ENCODE data around the gene PRDM16.

The PRDM16 gene

DNA sequence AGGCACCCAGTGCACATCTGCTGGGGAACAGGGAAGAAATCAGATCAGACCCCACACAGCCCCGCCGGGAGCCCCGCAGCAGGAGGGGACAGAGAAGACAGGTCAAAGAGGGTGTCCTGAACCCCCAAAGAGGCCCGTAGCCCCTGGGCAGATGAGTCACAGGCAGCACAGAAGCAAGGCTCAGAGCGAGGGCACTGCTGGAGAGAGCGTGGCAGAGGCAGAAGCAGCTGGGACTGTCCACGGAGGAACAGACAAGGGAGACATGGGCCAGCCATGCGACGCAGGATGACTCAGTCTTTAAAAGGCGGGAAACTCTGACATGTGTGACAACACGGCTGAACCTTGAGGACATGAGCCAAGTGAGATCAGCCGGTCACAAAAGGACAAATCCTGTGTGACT is 14.5 kb upstream of the PRDM16 start:
- no peaks in the 10 kb centered on the region for H3K4me1 ChIP-seq (ENCODE audit: control insufficient read depth, insufficient read depth, low read length)
- TF ChIP-seq ZXDB (tag by site-specific recombination; IDR thresholded peaks at IDR 0.05): no peak
- TF ChIP-seq ZFP69B (tag by site-specific recombination; IDR thresholded peaks at IDR 0.05): no peak
- TF ChIP-seq BCL11B (tag by site-specific recombination; IDR thresholded peaks at IDR 0.05; ENCODE audit: low read depth): no peak
- no peak for TF ChIP-seq REPIN1 (tag by site-specific recombination; IDR thresholded peaks at IDR 0.05; ENCODE audit: low read depth)
- no peak for TF ChIP-seq ZNF169 (tag by site-specific recombination; IDR thresholded peaks at IDR 0.05)
- TF ChIP-seq, protein P1, sequence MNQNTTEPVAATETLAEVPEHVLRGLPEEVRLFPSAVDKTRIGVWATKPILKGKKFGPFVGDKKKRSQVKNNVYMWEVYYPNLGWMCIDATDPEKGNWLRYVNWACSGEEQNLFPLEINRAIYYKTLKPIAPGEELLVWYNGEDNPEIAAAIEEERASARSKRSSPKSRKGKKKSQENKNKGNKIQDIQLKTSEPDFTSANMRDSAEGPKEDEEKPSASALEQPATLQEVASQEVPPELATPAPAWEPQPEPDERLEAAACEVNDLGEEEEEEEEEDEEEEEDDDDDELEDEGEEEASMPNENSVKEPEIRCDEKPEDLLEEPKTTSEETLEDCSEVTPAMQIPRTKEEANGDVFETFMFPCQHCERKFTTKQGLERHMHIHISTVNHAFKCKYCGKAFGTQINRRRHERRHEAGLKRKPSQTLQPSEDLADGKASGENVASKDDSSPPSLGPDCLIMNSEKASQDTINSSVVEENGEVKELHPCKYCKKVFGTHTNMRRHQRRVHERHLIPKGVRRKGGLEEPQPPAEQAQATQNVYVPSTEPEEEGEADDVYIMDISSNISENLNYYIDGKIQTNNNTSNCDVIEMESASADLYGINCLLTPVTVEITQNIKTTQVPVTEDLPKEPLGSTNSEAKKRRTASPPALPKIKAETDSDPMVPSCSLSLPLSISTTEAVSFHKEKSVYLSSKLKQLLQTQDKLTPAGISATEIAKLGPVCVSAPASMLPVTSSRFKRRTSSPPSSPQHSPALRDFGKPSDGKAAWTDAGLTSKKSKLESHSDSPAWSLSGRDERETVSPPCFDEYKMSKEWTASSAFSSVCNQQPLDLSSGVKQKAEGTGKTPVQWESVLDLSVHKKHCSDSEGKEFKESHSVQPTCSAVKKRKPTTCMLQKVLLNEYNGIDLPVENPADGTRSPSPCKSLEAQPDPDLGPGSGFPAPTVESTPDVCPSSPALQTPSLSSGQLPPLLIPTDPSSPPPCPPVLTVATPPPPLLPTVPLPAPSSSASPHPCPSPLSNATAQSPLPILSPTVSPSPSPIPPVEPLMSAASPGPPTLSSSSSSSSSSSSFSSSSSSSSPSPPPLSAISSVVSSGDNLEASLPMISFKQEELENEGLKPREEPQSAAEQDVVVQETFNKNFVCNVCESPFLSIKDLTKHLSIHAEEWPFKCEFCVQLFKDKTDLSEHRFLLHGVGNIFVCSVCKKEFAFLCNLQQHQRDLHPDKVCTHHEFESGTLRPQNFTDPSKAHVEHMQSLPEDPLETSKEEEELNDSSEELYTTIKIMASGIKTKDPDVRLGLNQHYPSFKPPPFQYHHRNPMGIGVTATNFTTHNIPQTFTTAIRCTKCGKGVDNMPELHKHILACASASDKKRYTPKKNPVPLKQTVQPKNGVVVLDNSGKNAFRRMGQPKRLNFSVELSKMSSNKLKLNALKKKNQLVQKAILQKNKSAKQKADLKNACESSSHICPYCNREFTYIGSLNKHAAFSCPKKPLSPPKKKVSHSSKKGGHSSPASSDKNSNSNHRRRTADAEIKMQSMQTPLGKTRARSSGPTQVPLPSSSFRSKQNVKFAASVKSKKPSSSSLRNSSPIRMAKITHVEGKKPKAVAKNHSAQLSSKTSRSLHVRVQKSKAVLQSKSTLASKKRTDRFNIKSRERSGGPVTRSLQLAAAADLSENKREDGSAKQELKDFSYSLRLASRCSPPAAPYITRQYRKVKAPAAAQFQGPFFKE (tag by site-specific recombination; IDR thresholded peaks at IDR 0.05; ENCODE audit: borderline replicate concordance): no peak
- TF ChIP-seq ZNF514 (tag by site-specific recombination; IDR thresholded peaks at IDR 0.05): no peak
- no peak for TF ChIP-seq ZNF416 (tag by site-specific recombination; IDR thresholded peaks at IDR 0.05)
- TF ChIP-seq ZNF426 (tag by site-specific recombination; IDR thresholded peaks at IDR 0.05): no peak
- TF ChIP-seq ZNF37A (tag by site-specific recombination; IDR thresholded peaks at IDR 0.05): no peak
- no peak for TF ChIP-seq ZSCAN16 (tag by site-specific recombination; IDR thresholded peaks at IDR 0.05)
- no peak for TF ChIP-seq ZNF138 (tag by site-specific recombination; IDR thresholded peaks at IDR 0.05; ENCODE audit: borderline replicate concordance)
- TF ChIP-seq HOXA7 (CRISPR knock-in tag; IDR thresholded peaks at IDR 0.05; ENCODE audit: borderline replicate concordance): no peak
- TF ChIP-seq, protein P2, sequence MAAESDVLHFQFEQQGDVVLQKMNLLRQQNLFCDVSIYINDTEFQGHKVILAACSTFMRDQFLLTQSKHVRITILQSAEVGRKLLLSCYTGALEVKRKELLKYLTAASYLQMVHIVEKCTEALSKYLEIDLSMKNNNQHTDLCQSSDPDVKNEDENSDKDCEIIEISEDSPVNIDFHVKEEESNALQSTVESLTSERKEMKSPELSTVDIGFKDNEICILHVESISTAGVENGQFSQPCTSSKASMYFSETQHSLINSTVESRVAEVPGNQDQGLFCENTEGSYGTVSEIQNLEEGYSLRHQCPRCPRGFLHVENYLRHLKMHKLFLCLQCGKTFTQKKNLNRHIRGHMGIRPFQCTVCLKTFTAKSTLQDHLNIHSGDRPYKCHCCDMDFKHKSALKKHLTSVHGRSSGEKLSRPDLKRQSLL (tag by site-specific recombination; IDR thresholded peaks at IDR 0.05): no peak
- no peak for TF ChIP-seq MZF1 (tag by site-specific recombination; IDR thresholded peaks at IDR 0.05; ENCODE audit: borderline replicate concordance)
- TF ChIP-seq ZNF324 (tag by site-specific recombination; IDR thresholded peaks at IDR 0.05): no peak
- no peak for TF ChIP-seq ZNF121 (tag by site-specific recombination; IDR thresholded peaks at IDR 0.05)
- TF ChIP-seq SP3 (tag by site-specific recombination; IDR thresholded peaks at IDR 0.05): no peak
- H3K4me3 ChIP-seq (ENCODE audit: low read depth, low read length): no peak overlapping the region
- ChIA-PET POLR2A (no interaction called here), CTCF (no interaction called here)
- no peaks in the 10 kb centered on the region for H3K36me3 ChIP-seq (ENCODE audit: control insufficient read depth in 2 of 2, insufficient read depth in 1 of 2, low read length in 2 of 2)
- H3K9me3 ChIP-seq (ENCODE audit: control insufficient read depth, insufficient read depth, low read depth, low read length): no peaks in the 10 kb centered on the region
- H3K27ac ChIP-seq (ENCODE audit: extremely low read depth, low read depth, low read length): no peak overlapping the region

DNA sequence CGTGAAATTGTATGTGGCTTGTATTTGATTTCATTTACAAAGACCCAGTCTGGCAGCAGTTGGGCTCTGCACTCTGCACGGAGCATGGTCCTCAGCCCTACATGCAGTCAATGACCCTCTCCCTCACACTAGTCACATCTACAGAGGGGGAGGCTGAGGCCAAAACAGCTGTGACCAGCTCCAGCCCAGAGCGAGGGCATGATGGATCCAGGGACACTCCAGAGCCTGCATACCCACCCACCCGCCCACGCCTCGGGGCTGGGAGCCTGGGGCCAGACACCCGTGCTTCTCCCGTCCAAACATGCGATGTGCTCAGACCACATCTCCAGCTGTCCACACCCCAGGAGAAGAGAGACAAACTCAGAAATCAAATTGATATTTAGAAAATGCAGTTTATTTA is 14.0 kb upstream of the PRDM16 start:
- CTCF ChIA-PET: interaction anchor here (0.9 kb wide), 1 partner anchor 14 kb away, joined by 3 read pairs; no protein-coding TSS in a partner anchor
- H3K27ac ChIP-seq (ENCODE audit: extremely low read depth, low read depth, low read length): no peak overlapping the region
- no peaks in the 10 kb centered on the region for H3K36me3 ChIP-seq (ENCODE audit: control insufficient read depth in 2 of 2, insufficient read depth in 1 of 2, low read length in 2 of 2)
- H3K9me3 ChIP-seq (ENCODE audit: control insufficient read depth, insufficient read depth, low read depth, low read length): no peaks in the 10 kb centered on the region
- POLR2A ChIA-PET: no interaction called here
- no peak overlapping the region for H3K4me3 ChIP-seq (ENCODE audit: low read depth, low read length)
- no peaks in the 10 kb centered on the region for H3K4me1 ChIP-seq (ENCODE audit: control insufficient read depth, insufficient read depth, low read length)
- TF ChIP-seq ZSCAN30 (tag by site-specific recombination; IDR thresholded peaks at IDR 0.05) (no peak), ZNF701 (tag by site-specific recombination; IDR thresholded peaks at IDR 0.05) (no peak), MYNN (tag by site-specific recombination; IDR thresholded peaks at IDR 0.05; ENCODE audit: borderline replicate concordance) (no peak), ZNF174 (tag by site-specific recombination; IDR thresholded peaks at IDR 0.05) (no peak), ZBTB20 (tag by site-specific recombination; IDR thresholded peaks at IDR 0.05) (no peak), ZEB2 (tag by site-specific recombination; IDR thresholded peaks at IDR 0.05) (no peak), ZFP37 (tag by site-specific recombination; IDR thresholded peaks at IDR 0.05) (no peak), ZNF239 (tag by site-specific recombination; IDR thresholded peaks at IDR 0.05) (no peak), ZNF768 (tag by site-specific recombination; IDR thresholded peaks at IDR 0.05) (no peak), ZNF777 (tag by site-specific recombination; IDR thresholded peaks at IDR 0.05; ENCODE audit: borderline replicate concordance) (no peak), ZNF707 (tag by site-specific recombination; IDR thresholded peaks at IDR 0.05) (no peak), ZFHX2 (tag by site-specific recombination; conservative IDR thresholded peaks at IDR 0.05) (no peak)
- TF ChIP-seq, protein P3, sequence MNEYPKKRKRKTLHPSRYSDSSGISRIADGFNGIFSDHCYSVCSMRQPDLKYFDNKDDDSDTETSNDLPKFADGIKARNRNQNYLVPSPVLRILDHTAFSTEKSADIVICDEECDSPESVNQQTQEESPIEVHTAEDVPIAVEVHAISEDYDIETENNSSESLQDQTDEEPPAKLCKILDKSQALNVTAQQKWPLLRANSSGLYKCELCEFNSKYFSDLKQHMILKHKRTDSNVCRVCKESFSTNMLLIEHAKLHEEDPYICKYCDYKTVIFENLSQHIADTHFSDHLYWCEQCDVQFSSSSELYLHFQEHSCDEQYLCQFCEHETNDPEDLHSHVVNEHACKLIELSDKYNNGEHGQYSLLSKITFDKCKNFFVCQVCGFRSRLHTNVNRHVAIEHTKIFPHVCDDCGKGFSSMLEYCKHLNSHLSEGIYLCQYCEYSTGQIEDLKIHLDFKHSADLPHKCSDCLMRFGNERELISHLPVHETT (tag by site-specific recombination; IDR thresholded peaks at IDR 0.05): no peak
